ENCODE measurements around the gene MAD2L2. TPM values are rescaled to one million over a fixed set of nuclear protein-coding genes. Genes with fewer than 3 reads are reported as not detected.

The MAD2L2 gene
- total RNA-seq, 1 donor: 30.7 TPM

GRCh38 chr1:11650331-11650991 lies 30.5 kb downstream of the MAD2L2 start:
- TF ChIP-seq CTCF (IDR thresholded peaks at IDR 0.05; ENCODE audit: insufficient read depth, low read depth, low read length): peak; percentile 71
- peak; percentile 71 for DNase-seq (ENCODE audit: low read depth)
- no peak overlapping the region for H3K4me3 ChIP-seq (ENCODE audit: low read depth, low read length)

- no peak for DNase-seq (ENCODE audit: low read depth)
- no peak overlapping the region for H3K4me3 ChIP-seq (ENCODE audit: low read depth, low read length)
- TF ChIP-seq CTCF (IDR thresholded peaks at IDR 0.05; ENCODE audit: insufficient read depth, low read depth, low read length): no peak
These were observed 31.2 kb downstream of the MAD2L2 start for GRCh38 chr1:11649624-11650330.

- TF ChIP-seq CTCF (IDR thresholded peaks at IDR 0.05; ENCODE audit: insufficient read depth, low read depth, low read length): no peak
- no peak for DNase-seq (ENCODE audit: low read depth)
- H3K4me3 ChIP-seq (ENCODE audit: low read depth, low read length): no peak overlapping the region
These were observed 31.7 kb downstream of the MAD2L2 start for GRCh38 chr1:11649237-11649623.

- no peak for DNase-seq (ENCODE audit: low read depth)
- no peak for TF ChIP-seq CTCF (IDR thresholded peaks at IDR 0.05; ENCODE audit: insufficient read depth, low read depth, low read length)
- no peak overlapping the region for H3K4me3 ChIP-seq (ENCODE audit: low read depth, low read length)
These were observed 32.2 kb downstream of the MAD2L2 start for GRCh38 chr1:11648732-11649158.

GRCh38 chr1:11648039-11648438 lies 32.9 kb downstream of the MAD2L2 start:
- TF ChIP-seq CTCF (IDR thresholded peaks at IDR 0.05; ENCODE audit: insufficient read depth, low read depth, low read length): no peak
- H3K4me3 ChIP-seq (ENCODE audit: low read depth, low read length): no peak overlapping the region
- no peak for DNase-seq (ENCODE audit: low read depth)

- no peak for DNase-seq (ENCODE audit: low read depth)
- H3K4me3 ChIP-seq (ENCODE audit: low read depth, low read length): no peak overlapping the region
- no peak for TF ChIP-seq CTCF (IDR thresholded peaks at IDR 0.05; ENCODE audit: insufficient read depth, low read depth, low read length)
These were observed 33.6 kb downstream of the MAD2L2 start for GRCh38 chr1:11647333-11647732.

Data from fibroblast of villous mesenchyme (primary cell).